ENCODE measurements around the gene BAG5.

BAG5 gene

DNA sequence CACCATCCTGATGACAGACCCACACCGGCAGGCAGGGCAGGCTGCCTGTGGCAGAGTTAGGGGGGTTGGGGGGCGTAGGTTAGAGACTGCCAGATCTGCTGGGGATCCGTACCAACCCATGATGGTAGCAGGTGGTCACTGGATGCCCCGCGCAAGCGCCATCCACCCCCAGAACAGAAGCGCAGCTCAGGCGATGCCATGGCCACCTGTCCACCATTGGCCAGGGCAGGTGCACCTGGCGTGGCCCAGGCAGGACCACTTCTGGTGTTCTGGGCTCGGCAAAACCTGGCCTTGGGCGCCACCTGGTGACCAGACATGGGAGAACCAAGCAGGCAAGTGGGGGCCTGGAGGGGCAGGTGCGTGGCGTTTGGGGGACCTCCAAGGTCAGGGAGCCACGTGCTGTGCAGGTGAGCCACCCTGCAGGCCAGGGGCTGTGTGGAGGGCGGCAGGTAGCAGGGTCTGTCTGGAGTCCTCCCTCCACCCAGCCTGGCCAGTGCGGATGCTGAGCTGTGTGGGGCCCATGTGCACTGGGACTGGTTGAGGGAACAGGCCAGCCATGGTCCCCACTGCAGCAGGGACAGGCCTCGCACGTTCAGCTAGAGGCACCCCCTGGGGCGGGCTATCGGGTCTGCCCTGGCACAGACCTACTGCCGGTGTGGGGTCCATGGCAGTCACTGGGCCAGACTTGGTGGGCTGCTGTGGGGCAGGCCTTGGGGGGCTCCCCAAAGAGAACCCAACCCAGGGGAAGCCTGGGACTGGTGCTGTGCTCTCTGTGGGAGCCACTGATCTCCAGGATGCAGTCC lies 15.6 kb downstream of the BAG5 start:
- DNase-seq: no peak

DNA sequence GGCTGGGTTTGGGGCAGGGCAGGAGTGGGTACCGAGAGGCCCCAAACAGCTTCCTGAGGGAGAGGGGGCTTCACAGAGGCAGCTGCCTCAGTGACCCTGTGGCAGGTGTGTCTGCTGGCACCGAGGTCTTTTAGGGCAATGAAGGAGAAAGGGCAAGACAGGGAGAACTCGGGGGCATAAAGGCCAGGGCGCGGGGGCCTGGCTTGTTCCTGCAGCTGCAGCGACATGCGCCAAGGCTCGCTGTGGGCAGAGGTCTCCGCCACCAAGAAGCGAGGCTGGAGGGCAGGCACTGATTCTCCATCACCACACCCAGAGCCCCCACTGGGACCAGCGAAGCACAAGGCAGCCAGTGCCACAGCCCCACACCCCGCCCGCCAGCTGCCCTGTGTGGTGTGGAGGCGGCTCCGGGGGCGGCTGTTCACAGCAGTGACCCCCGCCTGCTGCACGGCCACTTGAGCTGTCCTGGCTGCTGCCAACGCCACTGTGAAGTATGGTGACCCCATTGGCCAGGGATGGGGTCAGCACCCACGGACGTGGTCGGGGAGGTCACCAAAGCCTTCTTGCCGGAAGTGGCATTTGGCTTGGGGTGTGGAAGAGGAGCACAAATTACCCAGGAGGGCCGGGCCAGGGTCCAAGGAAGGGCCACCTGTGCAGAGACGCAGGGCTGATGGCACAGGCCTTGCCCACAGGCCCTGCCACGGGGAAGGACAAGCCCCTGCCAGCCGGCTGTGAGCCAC lies 16.4 kb downstream of the BAG5 start:
- DNase-seq: no peak

DNA sequence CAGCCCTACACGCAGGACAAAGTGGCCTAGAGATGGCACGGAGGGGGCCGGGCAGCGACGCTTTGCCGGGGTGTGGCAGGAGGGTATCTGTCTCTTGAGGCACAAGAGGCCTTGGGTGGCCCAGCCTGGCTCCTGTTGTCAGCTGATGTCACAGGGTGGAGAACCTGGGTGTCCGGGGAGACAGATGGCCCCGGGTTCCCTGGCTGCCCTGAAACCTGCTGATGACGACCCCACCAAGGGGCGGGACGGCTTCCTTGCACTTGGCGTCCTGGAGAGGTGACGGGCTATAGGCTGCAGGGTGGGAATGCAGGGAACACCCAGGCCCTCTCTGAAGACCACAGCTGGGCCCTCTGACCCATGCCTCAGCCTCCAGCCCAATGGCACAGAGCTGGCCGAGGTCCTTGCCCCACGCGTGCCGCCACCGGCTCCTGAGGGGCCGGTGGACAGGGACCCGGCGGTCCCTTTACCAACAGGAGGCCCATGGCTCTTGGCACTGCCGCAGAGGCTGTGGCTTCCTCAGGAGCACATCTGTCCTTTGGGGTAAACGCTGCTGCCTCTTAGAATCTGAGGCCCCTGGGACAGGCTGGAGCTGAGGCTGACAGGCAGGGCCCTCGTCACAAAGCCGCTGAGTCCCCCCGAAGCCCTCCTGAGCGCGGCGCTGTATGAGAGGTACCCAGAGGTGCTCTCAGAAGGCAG lies 17.1 kb downstream of the BAG5 start:
- DNase-seq: no peak

DNA sequence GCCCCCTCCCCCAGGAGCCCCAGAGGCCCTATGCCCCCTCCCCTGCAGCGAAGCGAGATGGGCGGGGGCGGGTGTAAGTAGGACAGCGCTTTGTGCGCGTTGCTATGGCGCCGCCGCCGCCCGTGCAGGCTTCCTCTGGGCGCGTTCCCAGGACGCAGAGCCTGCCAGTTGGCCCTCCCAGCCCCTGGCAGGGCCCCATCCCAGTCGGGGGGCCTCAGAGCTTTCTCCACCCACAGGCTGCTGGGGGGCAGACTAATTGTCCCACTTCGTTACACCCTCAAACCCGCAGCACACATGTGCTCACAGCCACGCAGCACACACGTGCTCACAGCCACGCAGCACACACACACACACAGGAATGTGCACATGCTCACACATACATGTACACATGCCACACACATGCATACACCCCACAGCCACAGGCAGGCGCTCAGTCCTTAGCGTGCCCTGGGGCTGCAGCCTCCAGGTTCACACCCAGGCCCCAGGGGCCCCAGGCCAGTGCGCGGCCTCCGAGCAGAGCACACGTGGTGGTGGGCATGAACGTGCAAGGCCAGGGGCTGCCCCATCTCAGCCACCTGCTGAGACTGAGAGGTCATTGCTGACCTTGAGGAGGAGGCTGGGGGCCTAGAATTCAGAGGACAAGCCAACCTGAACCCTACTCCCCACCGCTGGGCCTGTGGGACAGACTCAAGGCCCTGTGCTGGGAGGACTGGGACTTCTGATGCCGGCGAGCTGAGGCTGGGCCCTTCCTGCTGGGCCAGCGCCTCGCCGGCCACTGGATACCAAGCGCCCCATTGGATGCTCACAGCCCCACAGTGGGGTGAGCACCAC lies 17.9 kb downstream of the BAG5 start:
- DNase-seq: no peak

DNA sequence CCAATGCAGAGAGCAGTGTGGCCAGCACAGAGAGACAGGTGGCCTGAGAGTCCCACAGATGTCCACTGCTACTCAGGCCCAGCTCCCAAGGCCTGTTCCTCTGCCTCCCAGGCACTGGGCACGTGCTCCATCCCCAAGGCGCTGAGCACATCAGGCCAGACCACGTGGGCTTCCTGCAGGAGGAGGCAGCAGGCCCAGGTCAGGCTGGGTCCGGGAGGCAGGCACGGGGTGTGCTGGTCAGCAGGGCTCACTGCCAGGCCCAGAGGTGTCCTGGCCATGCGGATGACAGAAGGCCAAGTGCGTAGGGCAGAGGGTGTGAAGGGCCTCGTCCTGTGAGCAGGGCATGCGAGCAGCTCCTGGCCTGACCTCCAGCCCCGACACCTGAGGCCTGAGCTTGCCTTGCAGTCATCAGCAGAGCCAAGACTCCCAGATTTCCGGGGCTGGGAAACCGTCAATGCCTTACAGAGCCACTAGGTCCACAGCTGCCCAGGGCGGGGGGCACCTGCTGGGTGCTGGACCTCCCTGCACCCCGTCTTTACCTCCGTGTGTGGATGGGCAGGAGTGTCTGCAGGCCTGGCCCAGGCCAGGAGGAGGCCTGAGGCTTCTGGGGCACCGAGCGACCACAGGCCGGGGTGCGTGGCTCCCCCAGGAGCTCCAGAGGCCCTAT lies 18.6 kb downstream of the BAG5 start:
- DNase-seq: no peak

DNA sequence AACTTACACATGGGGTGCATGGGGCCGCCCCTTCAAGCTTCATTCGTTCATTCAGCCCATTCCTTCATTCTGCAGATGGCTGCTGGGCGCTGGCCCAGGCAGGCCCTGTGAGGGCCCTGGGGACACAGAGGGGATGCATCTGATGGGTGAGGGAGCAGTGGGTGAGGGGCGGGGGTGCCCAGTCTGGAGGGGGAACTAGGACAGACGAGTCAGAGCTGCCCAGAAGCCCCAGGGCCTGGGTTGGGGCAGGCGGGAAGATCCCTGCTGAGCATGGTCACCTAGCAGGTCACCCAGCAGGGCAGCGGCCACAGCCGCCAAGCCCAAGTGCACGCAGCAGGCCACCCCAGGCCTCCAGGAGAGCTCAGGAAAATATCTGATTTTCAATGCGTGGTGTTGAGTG lies 19.3 kb downstream of the BAG5 start:
- no peak for DNase-seq

DNA sequence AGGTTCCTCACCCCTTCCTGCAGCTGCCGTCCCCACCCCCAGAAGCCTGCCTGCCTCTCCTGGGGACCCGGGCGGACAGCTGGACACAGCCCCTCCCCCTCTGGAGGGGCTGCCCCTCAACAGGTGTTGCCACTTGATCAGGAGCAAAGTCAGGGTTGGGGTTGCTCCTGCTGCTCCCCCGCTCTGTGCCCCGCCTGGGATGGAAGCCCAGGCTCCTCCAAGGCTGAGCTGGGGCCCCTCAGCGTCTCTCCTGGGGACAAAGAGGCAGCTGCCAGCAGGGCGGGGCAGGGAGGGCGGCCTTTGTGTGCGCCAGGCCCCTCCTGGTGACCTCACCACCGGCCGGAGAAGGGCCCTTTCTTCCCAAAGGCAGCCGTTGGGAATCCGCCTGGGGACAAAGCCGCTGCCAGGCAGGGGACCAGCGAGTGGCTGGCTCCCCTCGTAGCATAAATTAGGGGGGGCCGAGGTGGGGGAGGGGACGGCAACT lies 19.8 kb downstream of the BAG5 start:
- no peak for DNase-seq

DNA sequence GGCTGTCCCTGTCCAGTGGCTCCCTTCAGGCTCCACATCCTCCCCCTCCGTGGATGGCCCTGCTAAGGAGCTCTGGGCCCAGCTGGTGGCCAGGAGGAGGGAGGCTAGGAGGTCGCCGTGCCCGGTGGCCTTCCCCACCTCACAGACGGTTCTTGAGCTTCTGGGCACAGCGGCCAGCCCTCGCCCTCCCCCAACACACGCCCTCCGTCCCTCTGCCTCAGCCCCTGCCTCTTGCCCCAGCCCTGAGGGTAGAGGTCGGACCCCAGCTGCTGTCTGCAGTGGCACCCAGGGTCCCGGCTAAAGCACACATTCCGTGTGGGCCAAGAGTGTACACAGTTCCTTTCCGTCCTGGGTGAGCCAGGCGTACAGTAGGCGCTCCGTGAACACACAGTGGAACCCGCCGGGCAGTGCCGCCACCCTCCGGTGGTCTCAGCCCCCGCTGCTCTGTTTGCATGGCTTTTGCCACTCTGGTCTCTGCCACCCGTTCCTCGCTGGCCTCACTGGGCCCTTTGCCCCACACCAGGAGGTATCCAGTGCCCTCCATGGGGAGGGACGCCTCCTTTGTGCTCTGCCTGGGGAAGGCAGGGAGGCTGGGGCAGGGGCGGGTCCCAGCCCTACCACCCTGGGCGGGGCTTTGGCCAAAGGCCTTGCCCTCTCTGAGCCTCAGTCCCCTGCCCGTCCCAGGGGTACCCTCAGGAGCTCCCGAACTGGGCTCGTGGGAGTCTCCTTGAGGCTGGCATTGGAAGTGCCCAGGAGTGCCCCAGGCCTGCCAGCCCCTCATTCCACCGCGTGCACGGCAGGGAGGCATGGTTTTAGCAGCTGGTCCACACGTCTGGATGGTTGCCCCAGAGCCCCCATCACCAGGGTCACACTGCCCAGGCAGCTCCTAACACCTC lies 20.5 kb downstream of the BAG5 start:
- DNase-seq: peak; percentile 17

DNA sequence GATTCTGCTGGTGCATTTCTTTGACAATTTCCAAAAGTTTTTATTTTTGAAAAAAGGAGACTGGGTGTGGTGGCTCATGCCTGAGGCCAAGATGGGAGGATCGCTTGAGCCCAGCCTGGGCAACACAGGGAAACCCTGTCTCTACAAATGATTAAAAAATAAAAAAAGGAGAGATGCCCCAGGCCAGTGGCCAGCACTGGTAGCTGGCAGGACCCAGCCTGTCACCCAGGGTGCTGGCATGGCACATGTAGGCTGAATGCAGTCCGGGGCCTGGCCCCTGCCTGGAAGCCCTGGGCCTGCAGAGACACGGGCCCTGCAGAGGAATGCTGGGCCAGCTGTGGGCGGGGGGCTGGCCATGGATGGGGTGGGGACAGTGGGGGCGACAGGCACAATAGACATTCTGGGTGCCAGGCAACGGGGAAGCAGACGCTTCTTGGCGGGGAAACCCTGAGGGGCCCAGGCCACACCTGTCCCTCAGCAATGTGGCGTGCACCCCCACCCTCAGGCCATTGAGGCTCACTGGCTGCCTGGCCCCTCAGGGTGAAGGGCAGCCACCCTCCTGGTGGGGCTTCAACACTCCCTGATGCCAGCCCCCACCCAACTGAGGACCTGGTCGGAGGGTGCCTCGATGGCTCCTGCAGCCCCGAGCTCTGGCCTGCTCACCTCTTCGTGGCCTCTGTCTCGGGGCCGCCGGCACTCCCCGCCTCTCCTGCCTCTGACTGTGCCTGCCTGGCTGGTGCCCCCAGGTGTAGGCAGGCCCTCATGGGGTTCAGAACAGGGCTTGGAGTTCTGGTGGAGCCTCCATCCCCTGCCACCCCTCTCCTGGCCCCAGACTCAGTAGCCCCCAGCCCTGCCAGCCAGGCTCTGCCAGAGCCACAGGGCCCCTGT lies 21.4 kb downstream of the BAG5 start:
- DNase-seq: no peak

DNA sequence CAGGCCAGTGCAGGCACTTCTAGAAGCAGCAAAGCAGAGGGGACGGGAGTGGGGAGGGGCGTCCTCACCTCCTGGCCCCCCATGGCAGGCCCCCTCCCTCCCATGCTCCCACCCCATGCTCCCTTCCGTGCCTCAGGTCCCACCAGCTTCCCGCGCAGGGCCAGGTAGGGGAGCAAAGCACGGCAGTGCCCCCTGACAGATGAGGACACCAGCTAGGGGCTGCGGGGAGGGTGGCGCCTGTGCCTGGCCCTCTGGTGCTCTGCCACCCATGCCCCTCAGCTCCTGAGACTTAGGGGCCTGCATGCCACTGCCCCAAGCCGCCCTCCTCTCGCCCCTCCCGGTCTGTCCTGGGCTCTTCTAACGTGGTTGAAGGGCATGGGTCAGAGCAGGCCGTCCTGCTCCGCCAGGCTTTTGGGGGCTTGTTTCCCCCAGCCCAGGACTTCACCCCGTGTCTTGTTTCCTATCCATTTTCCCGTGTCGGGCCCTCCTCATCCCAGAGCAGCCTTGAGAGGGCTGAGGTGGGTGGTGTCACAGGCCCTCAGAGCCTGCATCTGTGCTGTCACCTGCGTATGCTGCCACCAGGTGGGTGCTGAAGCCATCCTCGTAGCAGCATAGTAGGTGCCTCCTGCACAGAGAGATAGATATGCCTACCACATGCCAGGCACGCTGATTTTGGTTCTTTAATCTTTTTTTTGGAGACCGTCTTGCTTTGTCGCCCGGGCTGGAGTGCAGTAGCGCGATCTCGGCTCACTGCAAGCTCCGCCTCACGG lies 23.2 kb downstream of the BAG5 start:
- DNase-seq: no peak

DNA sequence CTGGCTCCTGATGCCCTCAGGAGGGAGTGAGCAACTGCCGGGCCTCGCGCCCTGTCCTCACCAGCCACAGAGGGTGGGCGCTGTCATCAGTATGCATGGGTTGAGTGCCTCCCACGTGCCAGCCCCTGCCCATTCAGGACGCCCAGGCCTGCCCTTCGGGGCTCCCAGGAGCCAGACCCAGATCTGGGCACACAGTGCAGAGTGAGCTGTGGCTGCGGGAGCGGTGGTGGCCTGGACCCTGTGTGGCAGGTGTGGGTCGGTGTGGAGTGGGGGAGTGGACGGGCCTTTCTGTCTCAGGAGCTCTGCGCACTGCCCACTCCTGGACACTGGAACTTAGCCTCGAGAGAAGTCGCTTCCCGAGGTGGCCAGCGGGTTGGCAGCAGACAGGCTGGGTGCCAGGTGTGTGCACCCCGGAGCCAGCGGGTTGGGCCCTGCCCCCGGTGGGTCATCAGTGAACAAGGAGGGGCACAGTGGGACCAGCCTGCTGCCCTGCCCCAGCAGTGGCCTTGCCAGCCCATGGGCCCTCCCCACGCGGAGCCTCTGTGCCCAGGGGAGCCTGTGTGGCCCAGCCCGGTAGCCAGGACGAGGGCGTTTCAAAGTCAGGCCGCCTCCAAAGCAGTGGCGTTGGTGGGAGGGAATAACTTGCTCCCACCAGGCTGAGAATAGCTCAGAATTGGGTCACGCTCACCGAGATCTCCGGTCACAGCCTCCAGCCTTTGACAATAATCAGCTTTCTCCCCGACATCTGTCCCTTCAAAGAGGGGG lies 24.0 kb downstream of the BAG5 start:
- no peak for DNase-seq

DNA sequence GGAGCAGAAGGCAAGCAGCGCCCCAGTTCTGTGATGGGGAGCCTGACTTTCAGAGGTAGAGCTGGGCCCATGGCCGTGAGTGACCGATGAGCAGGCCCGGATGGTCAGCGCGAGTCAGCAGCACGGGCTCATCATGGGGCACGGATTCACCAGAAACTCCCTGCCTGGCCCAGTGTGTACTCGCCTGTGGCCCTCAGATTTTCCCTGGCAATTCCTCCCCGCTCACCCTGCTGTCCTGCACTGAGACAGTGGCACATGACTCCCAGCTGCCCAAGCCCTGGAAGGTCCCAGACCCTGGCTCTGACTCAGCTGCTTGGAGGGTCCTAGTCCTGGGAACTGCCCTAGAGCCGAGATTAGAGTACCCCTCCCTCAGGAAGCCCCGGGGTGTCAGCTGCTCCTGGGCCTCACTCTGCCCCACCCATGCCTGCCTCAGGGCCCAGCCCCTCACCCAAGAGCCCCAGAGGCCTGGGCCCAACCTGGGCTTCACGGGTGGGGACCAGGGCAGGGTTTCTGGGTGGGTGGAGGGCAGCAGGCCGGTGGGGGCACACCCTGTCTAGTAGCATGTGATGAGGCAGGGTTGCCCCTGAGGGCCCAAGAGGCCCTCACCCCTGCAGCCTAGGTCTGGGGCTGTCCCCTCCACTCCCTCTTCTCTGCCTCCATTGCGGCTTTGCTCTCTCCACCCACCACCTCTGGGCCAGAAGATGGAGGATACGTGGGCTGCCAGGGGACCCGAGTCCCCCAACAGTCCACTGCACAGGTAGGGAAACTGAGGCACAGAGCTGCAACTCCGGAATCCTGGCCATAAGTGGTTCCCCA lies 25.1 kb downstream of the BAG5 start:
- DNase-seq: no peak

DNA sequence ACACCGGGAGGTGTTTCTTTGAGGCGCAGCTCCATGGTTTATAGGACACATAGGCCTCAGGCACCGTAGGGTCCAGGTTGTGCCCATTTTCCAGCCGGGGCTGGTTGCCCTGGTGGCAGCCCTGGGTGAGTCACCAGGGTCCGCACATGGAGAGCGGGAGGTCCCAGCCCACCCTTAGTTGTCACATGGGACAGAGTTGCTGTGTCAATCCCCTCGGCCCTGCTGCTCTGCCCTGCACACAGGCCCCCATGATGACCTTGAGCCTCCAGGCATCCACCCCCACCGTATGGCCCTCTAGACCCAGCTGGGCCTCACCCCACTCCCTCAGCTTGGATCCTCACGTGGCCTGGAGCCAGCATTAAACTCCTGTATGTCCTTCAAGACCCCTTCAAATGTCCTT lies 25.8 kb downstream of the BAG5 start:
- no peak for DNase-seq

DNA sequence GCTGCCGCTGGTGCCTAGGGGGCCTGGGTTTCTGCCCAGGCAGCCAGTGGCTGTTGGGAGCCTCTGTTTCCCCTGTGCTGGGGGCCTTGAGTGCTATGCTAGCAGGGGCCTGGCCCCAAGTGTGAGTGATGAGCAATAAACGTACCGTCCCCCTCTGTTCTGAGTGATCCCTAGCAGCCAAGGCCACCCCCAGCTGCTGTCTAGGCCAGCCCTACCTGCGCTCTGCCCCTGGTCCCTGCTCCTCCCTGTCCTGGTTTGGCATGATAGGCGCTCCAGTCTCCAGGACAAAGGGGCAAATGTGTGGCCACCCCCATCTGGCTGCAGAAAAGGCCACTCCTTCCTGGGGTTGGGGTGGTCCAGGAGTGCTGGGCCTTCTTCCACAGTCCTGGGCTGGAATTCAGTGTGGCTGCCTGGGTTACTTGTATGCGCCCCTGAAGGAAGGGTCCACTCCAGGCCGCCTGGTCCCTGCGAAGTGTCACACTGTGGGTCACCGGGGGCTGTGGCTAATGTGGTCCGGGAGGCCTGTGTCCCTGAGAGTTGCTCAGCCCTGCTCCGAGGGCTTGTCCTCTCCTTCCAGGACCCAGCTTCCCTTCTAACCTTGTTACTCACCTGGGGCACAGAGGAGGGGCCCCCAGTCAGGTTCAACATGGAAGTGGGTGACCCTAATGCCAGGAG lies 26.4 kb downstream of the BAG5 start:
- no peak for DNase-seq

DNA sequence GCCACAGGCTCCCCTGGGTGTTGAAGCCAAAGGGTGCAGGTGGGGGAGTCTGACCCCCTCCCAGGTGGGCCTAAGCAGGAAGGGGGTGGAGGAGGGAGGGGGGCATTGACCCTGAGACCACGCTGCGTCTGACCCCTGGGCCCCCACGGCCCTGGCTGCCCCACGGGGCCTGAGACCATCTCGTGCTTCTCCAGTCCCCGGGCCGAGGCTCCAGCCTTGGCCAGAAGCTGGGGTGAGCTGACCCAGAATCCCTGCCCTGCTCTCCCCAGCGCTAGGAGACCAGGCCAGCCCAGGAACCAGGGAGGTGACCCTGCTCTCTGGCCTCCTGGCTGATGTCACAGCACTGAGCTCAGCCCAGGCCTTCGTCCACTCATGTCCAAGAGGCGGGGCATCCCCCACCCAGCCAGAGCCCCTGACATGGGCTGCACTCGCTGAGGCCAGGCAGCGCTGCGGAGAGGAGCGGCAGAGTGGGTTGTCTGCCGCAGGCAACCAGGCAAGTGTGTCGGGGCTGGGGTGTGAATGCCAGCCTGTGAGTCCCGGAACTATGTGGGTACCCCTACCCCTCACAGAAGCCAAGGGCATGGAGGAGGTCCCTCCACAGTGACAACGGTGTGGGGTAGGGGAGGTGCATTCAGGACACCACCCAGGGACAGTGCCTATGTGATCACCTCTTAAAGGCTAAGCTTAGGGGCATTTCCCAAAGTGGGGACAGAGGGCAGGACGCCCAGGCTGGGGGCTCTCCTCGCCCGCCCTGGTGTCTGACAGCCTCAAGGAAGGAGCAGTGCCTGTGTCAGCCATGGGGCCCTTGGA lies 27.2 kb downstream of the BAG5 start:
- no peak for DNase-seq

DNA sequence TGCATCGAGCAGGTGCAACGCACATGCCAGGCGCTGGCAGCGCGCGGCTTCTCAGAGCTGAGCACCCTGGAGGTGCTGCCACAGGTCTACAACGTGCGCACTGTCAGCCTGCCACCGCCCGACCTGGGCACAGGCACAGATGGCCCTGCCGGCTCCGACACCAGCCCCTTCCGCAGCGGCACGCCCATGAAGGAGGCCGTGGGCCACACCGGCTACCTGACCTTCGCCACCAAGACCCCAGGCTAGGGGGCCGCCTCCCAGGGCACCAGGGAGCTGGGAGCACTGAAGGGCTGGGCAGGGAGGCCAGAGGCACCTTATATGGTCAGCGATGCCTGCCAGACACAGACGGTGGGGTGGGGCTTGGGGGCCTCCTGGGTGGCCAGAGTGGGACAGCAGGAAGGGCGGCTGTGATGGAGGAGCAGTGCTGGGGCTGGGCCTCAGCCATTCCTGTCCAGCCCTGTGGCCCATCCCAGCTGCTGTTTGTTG lies 27.8 kb downstream of the BAG5 start:
- DNase-seq: no peak

Measured in DMS 273 treated with DMSO at 0.1 percent for 48 hours (cell line).